T1000 (cell line): Measurements from ENCODE around the gene PRDM10.
"Not testable (repeated sequence)": the region's sequence is repeated elsewhere in the genome, so short reads cannot be mapped to it uniquely, and the experiment has no call there.

Source experiments
- DNase-seq: peaks from one replicate; lab custom pipeline; 2025; ENCODE audit warnings: mixed read lengths; lab: John Stamatoyannopoulos, UW

Gene PRDM10

GRCh38 chr11:129976328-129976727, 26.3 kb downstream of the PRDM10 start:
- no peak for DNase-seq

GRCh38 chr11:129975543-129975942, 27.1 kb downstream of the PRDM10 start:
- no peak for DNase-seq

- DNase-seq: no peak
These were observed 28.0 kb downstream of the PRDM10 start for GRCh38 chr11:129974672-129975071.

- DNase-seq: no peak
These were observed 28.4 kb downstream of the PRDM10 start for GRCh38 chr11:129974237-129974636.

- DNase-seq: no peak
These were observed 28.8 kb downstream of the PRDM10 start for GRCh38 chr11:129973809-129974208.

GRCh38 chr11:129973068-129973467, 29.6 kb downstream of the PRDM10 start:
- DNase-seq: no peak

- no peak for DNase-seq
These were observed 30.0 kb downstream of the PRDM10 start for GRCh38 chr11:129972611-129973010.

GRCh38 chr11:129971856-129972255, 30.8 kb downstream of the PRDM10 start:
- DNase-seq: not testable (repeated sequence)

GRCh38 chr11:129969920-129970319, 32.7 kb downstream of the PRDM10 start:
- no peak for DNase-seq

- DNase-seq: no peak
These were observed 33.8 kb downstream of the PRDM10 start for GRCh38 chr11:129968591-129969419.

GRCh38 chr11:129967996-129968395, 34.6 kb downstream of the PRDM10 start:
- DNase-seq: no peak

GRCh38 chr11:129965248-129965647, 37.4 kb downstream of the PRDM10 start:
- DNase-seq: no peak

- DNase-seq: peak; percentile 3
These were observed 42.1 kb downstream of the PRDM10 start for GRCh38 chr11:129960216-129961214.

- DNase-seq: no peak
These were observed 42.9 kb downstream of the PRDM10 start for GRCh38 chr11:129959687-129960086.

GRCh38 chr11:129955282-129955681, 47.4 kb downstream of the PRDM10 start:
- no peak for DNase-seq

GRCh38 chr11:129954703-129955102, 47.9 kb downstream of the PRDM10 start:
- not testable (repeated sequence) for DNase-seq

GRCh38 chr11:129951866-129952262, 50.8 kb downstream of the PRDM10 start:
- DNase-seq: no peak

- no peak for DNase-seq
These were observed 51.3 kb downstream of the PRDM10 start for GRCh38 chr11:129951201-129951865.

GRCh38 chr11:129950101-129951091, 52.2 kb downstream of the PRDM10 start:
- DNase-seq: no peak

- DNase-seq: no peak
These were observed 53.6 kb downstream of the PRDM10 start for GRCh38 chr11:129948926-129949466.

GRCh38 chr11:129947474-129947873, 55.2 kb downstream of the PRDM10 start:
- no peak for DNase-seq
